Choroid plexus epithelial cell (primary cell): ENCODE data around the gene KLK2.

Source experiments
- DNase-seq: peaks from one replicate; pipeline ENCODE4 v3.0.0-alpha.2; 2010; ENCODE audit warnings: low read depth
- H3K4me3 ChIP-seq: 2 replicates; pipeline ENCODE4 v1.5.1; 2011; ENCODE audit warnings: low read depth, mild to moderate bottlenecking, control low read depth, low read length, moderate library complexity
- CTCF ChIP-seq: conservative IDR thresholded peaks from 2 replicates; pipeline ENCODE4 v1.5.1; 2011; ENCODE audit warnings: low read depth, mild to moderate bottlenecking, control low read depth, inconsistent platforms, low read length, moderate library complexity

Gene KLK2

GRCh38 chr19:50912102-50912599 lies 38.9 kb downstream of the KLK2 start:
- DNase-seq = no peak

GRCh38 chr19:50912727-50913716 lies 39.8 kb downstream of the KLK2 start:
- no peak for TF ChIP-seq CTCF
- H3K4me3 ChIP-seq = no peak overlapping the region
- peak; percentile 8 for DNase-seq

More at GRCh38 chr19:50912102-50912599, 38.9 kb downstream of the KLK2 start:
- TF ChIP-seq CTCF = no peak
- no peak overlapping the region for H3K4me3 ChIP-seq

GRCh38 chr19:50916069-50916468 lies 42.8 kb downstream of the KLK2 start:
- TF ChIP-seq CTCF = no peak
- no peak for DNase-seq
- no peak overlapping the region for H3K4me3 ChIP-seq

- no peak overlapping the region for H3K4me3 ChIP-seq
- no peak for TF ChIP-seq CTCF
- peak; percentile 3 for DNase-seq
Measured at GRCh38 chr19:50921426-50922316, 48.4 kb downstream of the KLK2 start.

- peak; percentile 83 for DNase-seq
- TF ChIP-seq CTCF = peak; percentile 89
- no peak overlapping the region for H3K4me3 ChIP-seq
Measured at GRCh38 chr19:50922317-50922853, 49.1 kb downstream of the KLK2 start.

GRCh38 chr19:50924586-50924985 lies 51.3 kb downstream of the KLK2 start:
- TF ChIP-seq CTCF = no peak
- no peak overlapping the region for H3K4me3 ChIP-seq
- DNase-seq = no peak
